Measurements from ENCODE around the gene CEBPZOS.

- TF ChIP-seq CTCF (conservative IDR thresholded peaks at IDR 0.05; ENCODE audit: low read depth, low read length) (peak; percentile 83), EZH2 (IDR thresholded peaks at IDR 0.05; ENCODE audit: borderline replicate concordance, low read depth, low read length, poor library complexity, severe bottlenecking) (no peak)
These were observed 27.9 kb upstream of the CEBPZOS start for GRCh38 chr2:37168217-37168981.

Data from A673 (cell line).